K562 (cell line): ENCODE data around the gene METAP2. TPM values are rescaled to one million over a fixed set of nuclear protein-coding genes. Genes with fewer than 3 reads are reported as not detected.

ENCODE experiments used
- ATAC-seq: fragments of 200-7000 bp; cut with Tn5 transposase; 3 replicates; pipeline ENCODE4 v1.9.1; 2020; ENCODE audit warnings: moderate library complexity
- BruUV-seq: library from RNA; stranded (reverse); fragments of 400-500 nt; replicated peaks from 2 replicates; lab custom pipeline; 2021; lab: Mats Ljungman, UMichigan
- CTCF ChIA-PET: fragments of 300-600 bp; formaldehyde crosslinking; extraction: SDS; loops from one replicate; lab custom pipeline; 2021; ENCODE audit warnings: low intra/inter-chr PET ratio; lab: Yijun Ruan, JAX
- POLR2A ChIA-PET: fragments of 300-600, 350-650 bp; sonication (Branson Sonifier 250); formaldehyde crosslinking; extraction: SDS; loops from one replicate; lab custom pipeline; 2021; ENCODE audit warnings: antibody characterized with exemption, inconsistent platforms; lab: Yijun Ruan, JAX
- DNase-seq, 4 experiments: peaks; one replicate each; pipeline versions ENCODE4 v3.0.0 to v3.0.0-alpha.2; 2011 to 2018; ENCODE audit warnings: low spot score in 3 of 4, mixed read lengths in 3 of 4; ENCODE audit errors: extremely low read depth in 1 of 4
- FAIRE-seq: peaks from 2 replicates; lab custom pipeline; 2011; peaks lifted over from hg19 to GRCh38; lab: Jason Lieb, UNC
- H2AFZ ChIP-seq: 2 replicates; pipeline ENCODE4 v1.6.0; 2011; ENCODE audit warnings: low read depth, low read length, control low read depth, inconsistent platforms
- H3K27ac ChIP-seq: fragments of 200-600 bp; 3 replicates; pipeline ENCODE4 v1.8.0; 2011; ENCODE audit warnings: low read depth, mild to moderate bottlenecking, control low read depth, inconsistent platforms, low read length, moderate library complexity, mixed read lengths; ENCODE audit errors: extremely low read depth
- H3K27me3 ChIP-seq, 2 experiments: fragments of 300-600 bp in 1 of 2; 2 replicates in 1 of 2; 3 replicates in 1 of 2; pipeline versions ENCODE4 v1.6.0 to v1.8.0; 2011; ENCODE audit warnings: inconsistent platforms in 2 of 2, low read length in 2 of 2, mild to moderate bottlenecking in 1 of 2, mixed read lengths in 1 of 2, moderate library complexity in 1 of 2; ENCODE audit not compliant: control insufficient read depth in 2 of 2, insufficient read depth in 2 of 2
- H3K36me3 ChIP-seq: fragments of 300-600 bp; 3 replicates; pipeline ENCODE4 v1.8.0; 2011; ENCODE audit warnings: mild to moderate bottlenecking, low read length, inconsistent platforms; ENCODE audit not compliant: control insufficient read depth, insufficient read depth
- H3K4me1 ChIP-seq, 2 experiments: fragments of 200-600 bp in 1 of 2; replicated peaks in 1 of 2; 2 replicates in 1 of 2; 3 replicates in 1 of 2; pipeline versions ENCODE4 v1.5.1 to v1.8.0; 2011; ENCODE audit warnings: inconsistent platforms in 2 of 2, low read length in 2 of 2, mild to moderate bottlenecking in 1 of 2, mixed read lengths in 1 of 2, moderate library complexity in 1 of 2; ENCODE audit not compliant: control insufficient read depth in 2 of 2, insufficient read depth in 2 of 2
- H3K4me2 ChIP-seq: 2 replicates; pipeline ENCODE4 v1.6.1; 2011; ENCODE audit warnings: low read length, control low read depth, inconsistent platforms, mixed read lengths; ENCODE audit not compliant: insufficient read depth
- H3K4me3 ChIP-seq: fragments of 200-600 bp; sonication (generic), shearing (Covaris generic); 2 replicates; pipeline ENCODE4 v1.5.1; 2016; ENCODE audit warnings: control low read depth, inconsistent platforms
- H3K79me2 ChIP-seq: fragments of 200-600 bp; 3 replicates; pipeline ENCODE4 v1.8.0; 2011; ENCODE audit warnings: low read length, inconsistent platforms; ENCODE audit not compliant: control insufficient read depth, insufficient read depth
- H3K9ac ChIP-seq, 2 experiments: 2 replicates each; pipeline versions ENCODE4 v1.6.0 to v1.6.1; 2011; ENCODE audit warnings: low read depth in 2 of 2, low read length in 2 of 2, control low read depth in 1 of 2, inconsistent platforms in 1 of 2, mild to moderate bottlenecking in 1 of 2, mixed read lengths in 1 of 2; ENCODE audit not compliant: insufficient read depth in 1 of 2
- H3K9me1 ChIP-seq: one replicate; pipeline ENCODE4 v1.6.0; 2011; ENCODE audit warnings: inconsistent platforms, mild to moderate bottlenecking, low read length, moderate library complexity; ENCODE audit not compliant: control insufficient read depth, insufficient read depth
- H3K9me3 ChIP-seq: replicated peaks from 2 replicates; pipeline ENCODE4 v1.5.1; 2011; ENCODE audit warnings: low read depth, low read length, inconsistent platforms; ENCODE audit not compliant: control insufficient read depth, insufficient read depth
- H4K20me1 ChIP-seq: replicated peaks from 2 replicates; pipeline ENCODE4 v1.6.1; 2011; ENCODE audit warnings: low read length, inconsistent platforms, mixed read lengths; ENCODE audit not compliant: control insufficient read depth, insufficient read depth
- BRF1 ChIP-seq: IDR thresholded peaks from 3 replicates; pipeline ENCODE4 v1.6.1; 2011; ENCODE audit warnings: borderline replicate concordance, mild to moderate bottlenecking; ENCODE audit not compliant: insufficient read length; ENCODE audit errors: extremely low read depth
- CEBPG ChIP-seq, 3 experiments: fragments of 200-800 bp in 1 of 3; sonication (Bioruptor generic) in 1 of 3; sonication (generic) in 1 of 3; formaldehyde crosslinking in 1 of 3; IDR thresholded peaks in 2 of 3; conservative IDR thresholded peaks in 1 of 3; 2 replicates each; pipeline versions ENCODE4 v1.6.1 to v1.8.0; 2016 to 2022; ENCODE audit warnings: missing compliant biosample characterization in 2 of 3, missing genetic modification characterization in 2 of 3, mild to moderate bottlenecking in 1 of 3, missing genetic modification reagents in 1 of 3
- CREM ChIP-seq: IDR thresholded peaks from 2 replicates; pipeline ENCODE4 v1.6.1; 2014; ENCODE audit warnings: antibody characterized with exemption, low read depth
- CXXC5 ChIP-seq: fragments of 250-450 bp; sonication (Bioruptor Pico); IDR thresholded peaks from 2 replicates; pipeline ENCODE4 v1.8.0; 2022; ENCODE audit warnings: inconsistent platforms, mild to moderate bottlenecking, moderate library complexity
- DMBX1 ChIP-seq: fragments of 250-450 bp; sonication (Bioruptor Pico); IDR thresholded peaks from 2 replicates; pipeline ENCODE4 v1.8.0; 2022; ENCODE audit warnings: inconsistent platforms, mild to moderate bottlenecking, moderate library complexity, borderline replicate concordance
- ELF1 ChIP-seq: fragments of 200-800 bp; sonication (Bioruptor generic); IDR thresholded peaks from 2 replicates; pipeline ENCODE4 v1.6.1; 2016; ENCODE audit warnings: missing genetic modification characterization, missing compliant biosample characterization
- FOXP1 ChIP-seq: sonication (generic); formaldehyde crosslinking; IDR thresholded peaks from 2 replicates; pipeline ENCODE4 v1.8.0; 2022; ENCODE audit warnings: mild to moderate bottlenecking, missing genetic modification reagents
- KHSRP ChIP-seq: fragments of 450-650 bp; IDR thresholded peaks from 2 replicates; pipeline ENCODE4 v1.6.1; 2017
- MCM2 ChIP-seq: fragments of 450-650 bp; IDR thresholded peaks from 2 replicates; pipeline ENCODE4 v1.6.1; 2017; ENCODE audit warnings: low read depth, mild to moderate bottlenecking
- NRF1 ChIP-seq, 2 experiments: fragments of 450-650 bp; IDR thresholded peaks in 1 of 2; conservative IDR thresholded peaks in 1 of 2; 2 replicates each; pipeline ENCODE4 v1.6.1; 2014; ENCODE audit warnings: mild to moderate bottlenecking in 2 of 2
- RBM25 ChIP-seq: fragments of 200-400 bp; formaldehyde crosslinking; IDR thresholded peaks from 2 replicates; pipeline ENCODE4 v1.6.1; 2018; ENCODE audit warnings: low read length, low read depth, moderate library complexity; ENCODE audit not compliant: severe bottlenecking
- U2AF1 ChIP-seq: fragments of 200-400 bp; formaldehyde crosslinking; optimal IDR thresholded peaks from 2 replicates; pipeline ENCODE3; 2017; ENCODE audit warnings: mild to moderate bottlenecking, low read depth, low read length, moderate library complexity
- ZBTB7A ChIP-seq: IDR thresholded peaks from 2 replicates; pipeline ENCODE4 v1.6.1; 2011; ENCODE audit warnings: low read depth, mild to moderate bottlenecking, low read length, moderate library complexity, borderline replicate concordance; ENCODE audit not compliant: control insufficient read depth
- ZFP1 ChIP-seq: fragments of 450-650 bp; formaldehyde crosslinking; IDR thresholded peaks from 2 replicates; pipeline ENCODE4 v1.4.0; 2020; ENCODE audit warnings: mild to moderate bottlenecking, mixed read lengths
- ZNF584 ChIP-seq: fragments of 200-800 bp; sonication (Bioruptor generic); IDR thresholded peaks from 2 replicates; pipeline ENCODE4 v1.6.1; 2016; ENCODE audit warnings: low read depth, mild to moderate bottlenecking, missing genetic modification characterization, missing compliant biosample characterization
- ZNF79 ChIP-seq: fragments of 250-450 bp; sonication (Bioruptor Pico); IDR thresholded peaks from 2 replicates; pipeline ENCODE4 v1.4.0; 2020; ENCODE audit warnings: low read depth, mild to moderate bottlenecking, moderate library complexity
- WGBS: fragments of 100-300 bp; shearing (Covaris generic); methylation state at CpG from one replicate; pipeline ENCODE4 v1.1.6; 2016; ENCODE audit warnings: low coverage, mixed read lengths; ENCODE audit not compliant: insufficient coverage; ENCODE audit errors: missing lambda C conversion rate; 5-methylcytosine and 5-hydroxymethylcytosine counted together
- in situ Hi-C: fragments of 300-500 bp; cut with MboI; formaldehyde crosslinking; loops from 4 replicates; pipeline ENCODE4 v1.15.0; 2018; ENCODE audit warnings: inconsistent platforms, mixed read lengths
- intact Hi-C: fragments of 100-400 bp; cut with micrococcal nuclease; formaldehyde crosslinking; loops from 2 replicates; pipeline ENCODE4 v1.14.2; 2022
- polyA plus RNA-seq, 8 experiments: library from polyadenylated mRNA; depleted of rRNA in 4 of 8; stranded (reverse) in 5 of 8; unstranded in 3 of 8; fragments of >200 nt; fragmentation: Nextera tagmentation in 2 of 8; fragmentation: Illumina TruSeq in 1 of 8; extraction: Ambion mirVana in 2 of 8; extraction: Trizol in 1 of 8; gene quantifications; 2 replicates each; pipeline versions ENCODE4 v1.2.1 to v1.2.3, GENCODE V29; 2011 to 2014; ENCODE audit warnings: inconsistent platforms in 1 of 8, missing spikeins in 1 of 8
- total RNA-seq, 7 experiments: library from RNA; depleted of rRNA in 6 of 7; stranded (reverse); fragments of >200 nt in 6 of 7; fragmentation: Illumina TruSeq in 2 of 7; extraction: Trizol in 2 of 7; gene quantifications; 2 replicates each; pipeline versions ENCODE4 v1.2.1 to v1.2.3, GENCODE V29; 2011 to 2021; ENCODE audit warnings: low replicate concordance in 1 of 7
- TF ChIP-seq, protein P1 (sequence below): sonication (generic); formaldehyde crosslinking; IDR thresholded peaks from 2 replicates; pipeline ENCODE4 v1.8.1; 2022; ENCODE audit warnings: missing genetic modification reagents
- TF ChIP-seq, protein P2 (sequence below): sonication (generic); formaldehyde crosslinking; IDR thresholded peaks from 2 replicates; pipeline ENCODE4 v1.8.0; 2022; ENCODE audit warnings: missing genetic modification reagents, mild to moderate bottlenecking, borderline replicate concordance

METAP2 gene
- total and polyA plus RNA-seq, 9 of the 15 experiments (the other 6 are each of a cell fraction or from before 2014, with no cell fraction given): 75.5 to 205 (median 164) TPM

DNA sequence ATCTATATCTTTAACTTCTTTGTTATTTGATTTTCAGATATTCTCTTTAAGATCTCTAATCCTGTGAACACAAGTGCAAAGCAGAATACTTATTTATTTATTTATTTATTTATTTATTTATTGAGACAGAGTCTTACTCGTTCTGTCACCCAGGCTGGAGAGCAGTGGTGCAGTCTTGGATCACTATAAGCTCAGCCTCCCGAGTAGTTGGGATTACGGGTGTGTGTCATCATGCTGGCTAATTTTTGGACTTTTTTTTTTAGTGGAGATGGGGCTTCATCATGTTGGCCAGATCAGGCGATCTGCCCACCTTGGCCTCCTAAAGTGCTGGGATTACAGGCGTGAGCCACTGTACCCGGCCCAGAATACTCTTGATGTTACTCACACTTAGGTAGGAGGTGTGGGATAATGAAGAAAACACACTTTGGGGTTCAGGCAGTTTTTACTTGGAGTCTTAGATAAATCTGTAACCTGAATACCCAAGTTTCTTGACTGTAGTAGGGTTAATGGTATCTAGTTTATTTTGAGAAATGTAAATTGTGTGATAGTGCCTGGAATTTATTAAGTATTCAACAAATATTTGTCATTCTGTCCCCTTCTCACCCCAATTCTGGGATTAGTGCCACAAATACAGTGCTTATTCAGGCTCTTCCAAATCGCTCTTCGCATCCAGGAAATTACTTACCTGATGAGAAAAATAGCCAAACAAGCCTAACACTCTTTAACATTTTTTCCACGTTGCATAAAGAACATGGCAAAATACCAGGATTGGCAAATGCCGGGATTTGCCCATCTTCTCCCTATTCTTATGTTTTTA, 33.0 kb downstream of the METAP2 start:
- in situ Hi-C loops: no loop called here
- H3K9me3 ChIP-seq: no peaks in the 10 kb centered on the region
- no peaks in the 10 kb centered on the region for H3K27me3 ChIP-seq
- H3K79me2 ChIP-seq: peaks cover 14% of the 10 kb centered on the region; the same call in 2 of the 3 replicates
- no peaks in the 10 kb centered on the region for H3K9me1 ChIP-seq
- no peak overlapping the region for H2AFZ ChIP-seq
- peaks cover 93% of the 10 kb centered on the region for H3K36me3 ChIP-seq
- no peak for DNase-seq
- no peaks in the 10 kb centered on the region for H3K4me1 ChIP-seq
- no TSS peak for BruUV-seq
- H3K9ac ChIP-seq: no peak overlapping the region
- ChIA-PET CTCF (no interaction called here), POLR2A (interaction anchor here (0.5 to 1.0 kb wide), 3 partner anchors 8 to 62 kb away, joined by 3 read pairs; no protein-coding TSS in a partner anchor)
- H3K4me2 ChIP-seq: no peak overlapping the region
- ATAC-seq: peak; percentile 50; the same call in 1 of the 3 replicates
- WGBS: 87% methylated on average over 9 of the region's 10 CpGs
- H3K4me3 ChIP-seq: no peak overlapping the region
- no peak overlapping the region for H3K27ac ChIP-seq
- no peaks in the 10 kb centered on the region for H4K20me1 ChIP-seq
- FAIRE-seq: no peak
- intact Hi-C loops: no loop called here
- TF ChIP-seq CREM (no peak), ZFP1 (no peak), ELF1 (no peak), ZNF79 (no peak), ZBTB7A (no peak), ZNF584 (CRISPR knock-in tag) (0 out of 2 replicates have a peak, but pooled peaks have one; percentile 36), FOXP1 (CRISPR knock-in tag) (no peak), MCM2 (no peak), CEBPG (CRISPR knock-in tag; IDR thresholded peaks at IDR 0.05) (0 out of 2 replicates have a peak, but pooled peaks have one; percentile 25), CEBPG (tag; conservative IDR thresholded peaks at IDR 0.05 in 1 of 2, IDR thresholded peaks at IDR 0.05 in 1 of 2) (peak in 1 of 2 experiments; percentile 38; a peak in 1 of 4 replicates), DMBX1 (peak; percentile 48; the same call in 1 of the 2 replicates), U2AF1 (no peak), RBM25 (no peak), KHSRP (no peak), NRF1 (conservative IDR thresholded peaks at IDR 0.05 in 1 of 2, IDR thresholded peaks at IDR 0.05 in 1 of 2) (no peak), CXXC5 (peak; percentile 31), BRF1 (no peak)
- TF ChIP-seq, protein P1, sequence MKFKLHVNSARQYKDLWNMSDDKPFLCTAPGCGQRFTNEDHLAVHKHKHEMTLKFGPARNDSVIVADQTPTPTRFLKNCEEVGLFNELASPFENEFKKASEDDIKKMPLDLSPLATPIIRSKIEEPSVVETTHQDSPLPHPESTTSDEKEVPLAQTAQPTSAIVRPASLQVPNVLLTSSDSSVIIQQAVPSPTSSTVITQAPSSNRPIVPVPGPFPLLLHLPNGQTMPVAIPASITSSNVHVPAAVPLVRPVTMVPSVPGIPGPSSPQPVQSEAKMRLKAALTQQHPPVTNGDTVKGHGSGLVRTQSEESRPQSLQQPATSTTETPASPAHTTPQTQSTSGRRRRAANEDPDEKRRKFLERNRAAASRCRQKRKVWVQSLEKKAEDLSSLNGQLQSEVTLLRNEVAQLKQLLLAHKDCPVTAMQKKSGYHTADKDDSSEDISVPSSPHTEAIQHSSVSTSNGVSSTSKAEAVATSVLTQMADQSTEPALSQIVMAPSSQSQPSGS (CRISPR knock-in tag): no peak
- TF ChIP-seq, protein P2, sequence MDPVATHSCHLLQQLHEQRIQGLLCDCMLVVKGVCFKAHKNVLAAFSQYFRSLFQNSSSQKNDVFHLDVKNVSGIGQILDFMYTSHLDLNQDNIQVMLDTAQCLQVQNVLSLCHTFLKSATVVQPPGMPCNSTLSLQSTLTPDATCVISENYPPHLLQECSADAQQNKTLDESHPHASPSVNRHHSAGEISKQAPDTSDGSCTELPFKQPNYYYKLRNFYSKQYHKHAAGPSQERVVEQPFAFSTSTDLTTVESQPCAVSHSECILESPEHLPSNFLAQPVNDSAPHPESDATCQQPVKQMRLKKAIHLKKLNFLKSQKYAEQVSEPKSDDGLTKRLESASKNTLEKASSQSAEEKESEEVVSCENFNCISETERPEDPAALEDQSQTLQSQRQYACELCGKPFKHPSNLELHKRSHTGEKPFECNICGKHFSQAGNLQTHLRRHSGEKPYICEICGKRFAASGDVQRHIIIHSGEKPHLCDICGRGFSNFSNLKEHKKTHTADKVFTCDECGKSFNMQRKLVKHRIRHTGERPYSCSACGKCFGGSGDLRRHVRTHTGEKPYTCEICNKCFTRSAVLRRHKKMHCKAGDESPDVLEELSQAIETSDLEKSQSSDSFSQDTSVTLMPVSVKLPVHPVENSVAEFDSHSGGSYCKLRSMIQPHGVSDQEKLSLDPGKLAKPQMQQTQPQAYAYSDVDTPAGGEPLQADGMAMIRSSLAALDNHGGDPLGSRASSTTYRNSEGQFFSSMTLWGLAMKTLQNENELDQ: no peak
